OCI-LY3 (cell line): ENCODE measurements around the gene ASCL2.

Experiments
- EZH2phosphoT487 ChIP-seq: fragments of 200-600 bp; shearing (Covaris generic); IDR thresholded peaks from 2 replicates; pipeline ENCODE4 v1.6.1; 2018; ENCODE audit warnings: antibody characterized with exemption, mixed run types, low read depth
- TF ChIP-seq, protein P1 (sequence below): fragments of 200-600, 300-600 bp; sonication (generic); IDR thresholded peaks from 2 replicates; pipeline ENCODE4 v1.5.1; 2014; ENCODE audit warnings: antibody characterized with exemption, low read length, low read depth

DNA sequence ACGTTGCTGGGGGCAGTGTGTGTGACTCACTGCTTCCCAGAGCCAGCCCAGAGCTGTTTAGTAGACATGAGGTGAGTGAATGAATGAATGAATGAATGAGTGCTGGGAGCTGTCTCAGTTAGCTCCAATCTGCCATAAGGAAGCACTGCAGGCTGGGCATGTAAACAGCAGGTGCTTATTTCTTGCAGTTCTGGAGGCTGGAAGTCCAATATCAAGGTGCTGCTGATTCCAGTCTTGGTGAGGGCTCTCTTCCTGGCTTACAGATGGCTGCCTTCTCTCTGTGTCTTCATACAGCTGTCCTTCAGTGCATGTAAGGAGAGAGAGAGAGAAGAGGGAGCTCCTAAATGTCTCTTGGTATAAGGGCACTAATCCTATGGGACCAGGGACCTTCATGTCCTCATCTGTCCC lies 27.2 kb upstream of the ASCL2 start:
- TF ChIP-seq, protein P1, sequence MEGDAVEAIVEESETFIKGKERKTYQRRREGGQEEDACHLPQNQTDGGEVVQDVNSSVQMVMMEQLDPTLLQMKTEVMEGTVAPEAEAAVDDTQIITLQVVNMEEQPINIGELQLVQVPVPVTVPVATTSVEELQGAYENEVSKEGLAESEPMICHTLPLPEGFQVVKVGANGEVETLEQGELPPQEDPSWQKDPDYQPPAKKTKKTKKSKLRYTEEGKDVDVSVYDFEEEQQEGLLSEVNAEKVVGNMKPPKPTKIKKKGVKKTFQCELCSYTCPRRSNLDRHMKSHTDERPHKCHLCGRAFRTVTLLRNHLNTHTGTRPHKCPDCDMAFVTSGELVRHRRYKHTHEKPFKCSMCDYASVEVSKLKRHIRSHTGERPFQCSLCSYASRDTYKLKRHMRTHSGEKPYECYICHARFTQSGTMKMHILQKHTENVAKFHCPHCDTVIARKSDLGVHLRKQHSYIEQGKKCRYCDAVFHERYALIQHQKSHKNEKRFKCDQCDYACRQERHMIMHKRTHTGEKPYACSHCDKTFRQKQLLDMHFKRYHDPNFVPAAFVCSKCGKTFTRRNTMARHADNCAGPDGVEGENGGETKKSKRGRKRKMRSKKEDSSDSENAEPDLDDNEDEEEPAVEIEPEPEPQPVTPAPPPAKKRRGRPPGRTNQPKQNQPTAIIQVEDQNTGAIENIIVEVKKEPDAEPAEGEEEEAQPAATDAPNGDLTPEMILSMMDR, result no peak
- TF ChIP-seq EZH2phosphoT487, result no peak
